ENCODE data around the gene FOXP1. TPM values are rescaled to one million over a fixed set of nuclear protein-coding genes. Genes with fewer than 3 reads are reported as not detected.

The FOXP1 gene
- total and polyA plus RNA-seq, 12 donors, result 7.6 to 42.7 (median 24.3) TPM

- no peaks in the 10 kb centered on the region for H3K36me3 ChIP-seq (replicated peaks in 1 of 2)
- H3K27me3 ChIP-seq, result no peaks in the 10 kb centered on the region
- H3K4me3 ChIP-seq, result no peak overlapping the region
- H3K27ac ChIP-seq, result no peak overlapping the region
- WGBS, 4 donors, result 82 to 90% (median 87%) methylated on average over 6 of the region's 6 CpGs
- H3K9me3 ChIP-seq (replicated peaks in 1 of 3), result no peaks in the 10 kb centered on the region
- intact Hi-C loops (cut with DNase I), result no loop called here
- no peak for DNase-seq
- H3K4me1 ChIP-seq (replicated peaks in 1 of 2), result peaks cover 0 to under 1% of the 10 kb centered on the region in 2 donors
- TF ChIP-seq POLR2A (IDR thresholded peaks at IDR 0.05), result no peak
- no peak for TF ChIP-seq CTCF (IDR thresholded peaks at IDR 0.05)
Observed at GRCh38 chr3:71011565-71012287, 571.8 kb downstream of the FOXP1 start.

- intact Hi-C loops (cut with DNase I), result no loop called here
- Histone ChIP-seq H3K4me3 (no peak overlapping the region), H3K4me1 (replicated peaks in 1 of 2) (peaks cover 0 to 7% of the 10 kb centered on the region in 2 donors), H3K27me3 (no peaks in the 10 kb centered on the region), H3K36me3 (replicated peaks in 1 of 2) (no peaks in the 10 kb centered on the region), H3K27ac (no peak overlapping the region), H3K9me3 (replicated peaks in 1 of 3) (no peaks in the 10 kb centered on the region)
- TF ChIP-seq CTCF (IDR thresholded peaks at IDR 0.05), result no peak
- no peak for TF ChIP-seq POLR2A (IDR thresholded peaks at IDR 0.05)
- 87 to 90% (median 89%) methylated on average over 3 of the region's 3 CpGs for WGBS, 4 donors
- no peak for DNase-seq
Observed at GRCh38 chr3:71010726-71011455, 572.6 kb downstream of the FOXP1 start.

GRCh38 chr3:71008350-71008935 lies 575.1 kb downstream of the FOXP1 start:
- no peak overlapping the region for H3K27ac ChIP-seq
- no peaks in the 10 kb centered on the region for H3K36me3 ChIP-seq (replicated peaks in 1 of 2)
- H3K27me3 ChIP-seq, result no peaks in the 10 kb centered on the region
- no peak for DNase-seq
- H3K4me1 ChIP-seq (replicated peaks in 1 of 2), result peaks cover 0 to 7% of the 10 kb centered on the region in 2 donors
- intact Hi-C loops (cut with DNase I), result loop anchor here in 1 of 2 donors (10.0 kb wide), 1 partner anchor 576 kb away; the partner anchor contains the start of gene FOXP1
- no peaks in the 10 kb centered on the region for H3K9me3 ChIP-seq (replicated peaks in 1 of 3)
- TF ChIP-seq POLR2A (IDR thresholded peaks at IDR 0.05) (no peak), CTCF (IDR thresholded peaks at IDR 0.05) (no peak)
- H3K4me3 ChIP-seq, result no peak overlapping the region
- 81 to 90% (median 89%) methylated on average over 7 of the region's 7 CpGs for WGBS, 4 donors

Measured in adrenal gland (tissue), 12 donors.